CD14-positive monocyte (primary cell): ENCODE measurements around the gene NSD2. TPM values are rescaled to one million over a fixed set of nuclear protein-coding genes. Genes with fewer than 3 reads are reported as not detected.

Source experiments
- DNase-seq, 3 donors: peaks; one replicate each; pipeline ENCODE4 v3.0.0-alpha.2; 2011 to 2022
- H2AFZ ChIP-seq: 2 replicates; pipeline ENCODE4 v1.6.0; 2012; ENCODE audit warnings: mild to moderate bottlenecking, low read depth, low read length, inconsistent platforms; ENCODE audit not compliant: insufficient read depth, poor library complexity, severe bottlenecking
- H3K27ac ChIP-seq, 2 donors: 1 replicate in 1 of 2; 2 replicates in 1 of 2; pipeline ENCODE4 v1.5.1; 2012 to 2013; ENCODE audit warnings: low read length in 2 of 2, control low read depth in 1 of 2, inconsistent platforms in 1 of 2, low read depth in 1 of 2, mild to moderate bottlenecking in 1 of 2
- H3K27me3 ChIP-seq, 2 donors: one replicate each; pipeline versions ENCODE4 v1.6.0 to v1.6.1; 2011 to 2013; ENCODE audit warnings: low read length in 2 of 2; ENCODE audit not compliant: control insufficient read depth in 2 of 2, insufficient read depth in 2 of 2
- H3K36me3 ChIP-seq, 2 donors: replicated peaks in 1 of 2; 1 replicate in 1 of 2; 2 replicates in 1 of 2; pipeline versions ENCODE4 v1.5.1 to v1.6.1; 2012 to 2013; ENCODE audit warnings: low read length in 2 of 2, control low read depth in 1 of 2, inconsistent platforms in 1 of 2, mild to moderate bottlenecking in 1 of 2; ENCODE audit not compliant: insufficient read depth in 2 of 2, control insufficient read depth in 1 of 2
- H3K4me1 ChIP-seq, 2 donors: 1 replicate in 1 of 2; 2 replicates in 1 of 2; pipeline versions ENCODE4 v1.5.1 to v1.6.1; 2012 to 2013; ENCODE audit warnings: low read length in 2 of 2, control low read depth in 1 of 2, inconsistent platforms in 1 of 2, mild to moderate bottlenecking in 1 of 2, moderate library complexity in 1 of 2; ENCODE audit not compliant: insufficient read depth in 2 of 2, control insufficient read depth in 1 of 2
- H3K4me2 ChIP-seq: replicated peaks from 2 replicates; pipeline ENCODE3; 2012; ENCODE audit warnings: low read length, moderate library complexity, mild to moderate bottlenecking; ENCODE audit not compliant: poor library complexity, severe bottlenecking; ENCODE audit errors: extremely low read depth
- H3K4me3 ChIP-seq, 3 experiments: fragments of 200-600 bp in 1 of 3; sonication (generic) in 1 of 3; replicated peaks in 1 of 3; 1 replicate in 2 of 3; 2 replicates in 1 of 3; pipeline ENCODE4 v1.5.1; 2011 to 2013; ENCODE audit warnings: low read length in 3 of 3, mild to moderate bottlenecking in 3 of 3, control low read depth in 2 of 3, low read depth in 2 of 3, inconsistent platforms in 1 of 3, moderate library complexity in 1 of 3
- H3K79me2 ChIP-seq: 2 replicates; pipeline ENCODE4 v1.6.0; 2012; ENCODE audit warnings: mild to moderate bottlenecking, control low read depth, inconsistent platforms, low read length, moderate library complexity; ENCODE audit not compliant: insufficient read depth
- H3K9ac ChIP-seq: 2 replicates; pipeline ENCODE4 v1.6.0; 2017; ENCODE audit warnings: low read length, mild to moderate bottlenecking; ENCODE audit not compliant: insufficient read depth, poor library complexity, severe bottlenecking
- H3K9me3 ChIP-seq, 2 donors: replicated peaks in 1 of 2; 1 replicate in 1 of 2; 2 replicates in 1 of 2; pipeline versions ENCODE4 v1.5.1 to v1.6.1; 2012 to 2013; ENCODE audit warnings: low read length in 2 of 2, control low read depth in 1 of 2; ENCODE audit not compliant: control insufficient read depth in 1 of 2, insufficient read depth in 1 of 2
- H4K20me1 ChIP-seq: 2 replicates; pipeline ENCODE4 v1.6.0; 2012; ENCODE audit warnings: mild to moderate bottlenecking, low read length, control low read depth, moderate library complexity; ENCODE audit not compliant: insufficient read depth
- H3K27ac Mint-ChIP-seq, 7 donors: one replicate each; pipeline ENCODE4 v1.8.0; 2020; ENCODE audit warnings: mild to moderate bottlenecking in 7 of 7, mixed read lengths in 7 of 7, moderate library complexity in 6 of 7, inconsistent platforms in 2 of 7
- H3K27me3 Mint-ChIP-seq, 3 donors: one replicate each; pipeline ENCODE4 v1.8.0; 2021 to 2022; ENCODE audit warnings: low read depth in 3 of 3, mild to moderate bottlenecking in 3 of 3, mixed read lengths in 3 of 3, moderate library complexity in 3 of 3, inconsistent platforms in 1 of 3
- H3K36me3 Mint-ChIP-seq, 2 donors: one replicate each; pipeline ENCODE4 v1.8.0; 2020; ENCODE audit warnings: mixed read lengths in 2 of 2, inconsistent platforms in 1 of 2, mild to moderate bottlenecking in 1 of 2
- H3K4me1 Mint-ChIP-seq: one replicate; pipeline ENCODE4 v1.8.0; 2020; ENCODE audit warnings: mild to moderate bottlenecking, mixed read lengths
- H3K4me3 Mint-ChIP-seq, 2 donors: one replicate each; pipeline ENCODE4 v1.8.0; 2020; ENCODE audit warnings: mild to moderate bottlenecking in 2 of 2, mixed read lengths in 2 of 2, moderate library complexity in 1 of 2
- H3K9me3 Mint-ChIP-seq, 7 donors: one replicate each; pipeline ENCODE4 v1.8.0; 2020 to 2022; ENCODE audit warnings: mixed read lengths in 7 of 7, mild to moderate bottlenecking in 6 of 7, moderate library complexity in 6 of 7, inconsistent platforms in 2 of 7
- CTCF ChIP-seq: fragments of 200-600 bp; IDR thresholded peaks from one replicate; pipeline ENCODE4 v1.8.0; 2022; ENCODE audit warnings: antibody characterized with exemption, mild to moderate bottlenecking
- WGBS: methylation state at CpG from one replicate; pipeline ENCODE4 v1.1.5; 2013; ENCODE audit warnings: missing lambda C conversion rate; ENCODE audit not compliant: insufficient coverage; 5-methylcytosine and 5-hydroxymethylcytosine counted together
- intact Hi-C, 2 donors: fragments of 100-400 bp; cut with micrococcal nuclease; formaldehyde crosslinking; loops; one replicate each; pipeline versions ENCODE4 v1.15.0 to v1.15.1; 2023
- polyA plus RNA-seq, 3 donors: library from polyadenylated mRNA; depleted of rRNA in 1 of 3; unstranded in 2 of 3; stranded (reverse) in 1 of 3; fragments of 300-500 nt in 2 of 3; fragments of >200 nt in 1 of 3; fragmentation: Illumina TruSeq in 2 of 3; gene quantifications; 1 replicate in 2 of 3; 2 replicates in 1 of 3; pipeline ENCODE4 v1.2.3, GENCODE V29; 2012 to 2021

The NSD2 gene
- polyA plus RNA-seq, 3 donors: 1.9 to 8.7 (median 2.3) TPM

GRCh38 chr4:1900624-1901023 is 29.4 kb downstream of the NSD2 start:
- Histone ChIP-seq H3K79me2 (peaks cover 94% of the 10 kb centered on the region), H3K4me3 (no peak overlapping the region), H3K9me3 (no peaks in the 10 kb centered on the region), H3K27me3 (no peaks in the 10 kb centered on the region), H3K9ac (no peak overlapping the region), H3K4me2 (no peak overlapping the region), H3K4me1 (peaks cover 0 to 2% of the 10 kb centered on the region in 2 donors), H3K27ac (no peak overlapping the region), H3K36me3 (peaks cover 38 to 54% of the 10 kb centered on the region in 2 donors), H4K20me1 (no peaks in the 10 kb centered on the region), H2AFZ (no peak overlapping the region)
- no peak for TF ChIP-seq CTCF
- Mint-ChIP-seq H3K4me1 (peaks cover 4% of the 10 kb centered on the region), H3K36me3 (peaks cover 45 to 65% of the 10 kb centered on the region in 2 donors), H3K27me3 (no peaks in the 10 kb centered on the region), H3K27ac (peak overlapping the region in 1 of 7 donors; percentile 62), H3K4me3 (no peak overlapping the region), H3K9me3 (no peaks in the 10 kb centered on the region)
- no peak for DNase-seq
- 98% methylated on average over 12 of the region's 16 CpGs for WGBS
- intact Hi-C loops: loop anchor here (5.0 to 10.0 kb wide), 2 partner anchors 43 to 46 kb away; partner anchors contain the start of gene LETM1 (in 2 of the 2)

GRCh38 chr4:1901127-1901526 is 29.9 kb downstream of the NSD2 start:
- Mint-ChIP-seq H3K36me3 (peaks cover 48 to 65% of the 10 kb centered on the region in 2 donors), H3K27ac (peak overlapping the region in 3 of 7 donors; percentile 30 to 62 (median 61)), H3K4me3 (no peak overlapping the region), H3K27me3 (no peaks in the 10 kb centered on the region), H3K9me3 (no peaks in the 10 kb centered on the region), H3K4me1 (peaks cover 4% of the 10 kb centered on the region)
- H2AFZ ChIP-seq: no peak overlapping the region
- no peak overlapping the region for H3K27ac ChIP-seq
- H3K27me3 ChIP-seq: no peaks in the 10 kb centered on the region
- H4K20me1 ChIP-seq: no peaks in the 10 kb centered on the region
- H3K9me3 ChIP-seq: no peaks in the 10 kb centered on the region
- intact Hi-C loops: loop anchor here (5.0 to 10.0 kb wide), 2 partner anchors 44 to 46 kb away; partner anchors contain the start of gene LETM1 (in 2 of the 2)
- no peak overlapping the region for H3K4me2 ChIP-seq
- H3K4me1 ChIP-seq: peaks cover 0 to 2% of the 10 kb centered on the region in 2 donors
- no peak for DNase-seq
- H3K79me2 ChIP-seq: peaks cover 94% of the 10 kb centered on the region
- no peak for TF ChIP-seq CTCF
- WGBS: 89% methylated on average over 5 of the region's 6 CpGs
- H3K36me3 ChIP-seq: peaks cover 39 to 59% of the 10 kb centered on the region in 2 donors
- no peak overlapping the region for H3K4me3 ChIP-seq
- H3K9ac ChIP-seq: no peak overlapping the region
